ENCODE results near the gene ZNRD2. TPM values are rescaled to one million over a fixed set of nuclear protein-coding genes. Genes with fewer than 3 reads are reported as not detected.
A peak's percentile ranks its signal among the peaks of the same experiment; 100 is the strongest.

ZNRD2 gene
- total RNA-seq, 5 donors from 2014 or later (not counting 1 experiment from before 2014, with no cell fraction given) = 32.5 to 36.9 (median 34.5) TPM

DNA sequence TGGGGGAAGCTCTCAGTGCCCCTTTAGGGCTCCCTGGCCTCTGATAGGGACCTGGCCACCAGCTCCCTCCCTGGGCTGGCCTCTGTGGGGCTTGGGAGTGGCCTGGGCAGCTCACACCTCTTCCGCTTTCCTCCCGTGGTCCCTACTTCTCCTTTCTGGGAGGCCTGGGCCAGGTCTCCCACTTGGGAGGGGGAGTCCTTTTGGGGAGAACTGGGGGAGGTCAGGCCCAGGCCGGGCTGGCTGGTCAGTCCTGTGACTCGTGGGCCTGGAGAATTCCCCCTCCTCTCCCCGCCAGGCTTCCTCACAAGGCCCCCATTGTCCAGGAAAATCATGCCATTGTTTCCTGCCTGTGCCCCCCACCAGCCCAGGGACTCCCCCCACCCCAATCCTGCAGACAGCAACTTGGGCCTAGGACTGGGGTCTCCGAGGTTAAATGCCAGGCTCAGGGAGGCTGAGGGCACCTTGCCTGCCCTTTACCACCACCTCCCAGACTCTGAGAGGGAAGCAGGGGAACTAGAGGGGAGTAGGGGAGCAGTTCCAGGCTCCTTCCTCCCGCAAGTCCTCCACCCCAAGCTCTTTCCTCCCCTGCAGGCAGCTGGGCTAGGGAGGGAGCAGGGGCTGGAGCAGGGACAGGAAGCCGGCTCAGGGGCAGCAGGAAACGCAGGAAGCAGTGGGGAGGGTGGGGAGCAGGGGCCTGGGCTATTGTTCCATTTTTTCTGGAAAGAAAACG is 40.9 kb downstream of the ZNRD2 start:
- Histone ChIP-seq H3K9me3 (no peaks in the 10 kb centered on the region), H3K4me1 (ENCODE audit: control insufficient read depth in 1 of 2, extremely low read depth in 1 of 2, insufficient read depth in 2 of 2, low read length in 2 of 2) (peaks cover 29 to 50% of the 10 kb centered on the region in 2 experiments), H3K4me3 (ENCODE audit: control insufficient read depth in 1 of 2, extremely low read depth in 1 of 2, low read length in 1 of 2) (peak overlapping the region in 1 of 2 donors; percentile 32), H3K36me3 (ENCODE audit: control insufficient read depth in 2 of 2, extremely low read depth in 1 of 2, insufficient read depth in 1 of 2, low read length in 1 of 2) (peaks cover 8 to 39% of the 10 kb centered on the region in 2 donors), H3K27me3 (replicated peaks in 1 of 2; ENCODE audit: control insufficient read depth in 2 of 2, extremely low read depth in 1 of 2, insufficient read depth in 2 of 2, low read length in 1 of 2) (no peaks in the 10 kb centered on the region), H3K27ac (ENCODE audit: low read length) (peak overlapping the region; percentile 74)
- Mint-ChIP-seq H3K27ac (peak overlapping the region; percentile 68 to 93), H3K9me3 (no peaks in the 10 kb centered on the region), H3K36me3 (peaks cover 13% of the 10 kb centered on the region), H3K4me3 (peak overlapping the region; percentile 31 to 93 (median 91)), H3K27me3 (no peaks in the 10 kb centered on the region), H3K4me1 (peaks cover 43 to 52% (median 44%) of the 10 kb centered on the region in 3 donors)
- ATAC-seq (replicated peaks in 1 of 4) = no peak
- ChIA-PET POLR2A (interaction anchor here in 1 of 2 donors (1.0 kb wide), 1 partner anchor 62 kb away, joined by 12 read pairs; no protein-coding TSS in a partner anchor), CTCF (no interaction called here)
- WGBS (ENCODE audit: insufficient coverage) = 41% methylated on average over 4 of the region's 10 CpGs
- DNase-seq = peak in 2 of 35 experiments; percentile 9 to 33

DNA sequence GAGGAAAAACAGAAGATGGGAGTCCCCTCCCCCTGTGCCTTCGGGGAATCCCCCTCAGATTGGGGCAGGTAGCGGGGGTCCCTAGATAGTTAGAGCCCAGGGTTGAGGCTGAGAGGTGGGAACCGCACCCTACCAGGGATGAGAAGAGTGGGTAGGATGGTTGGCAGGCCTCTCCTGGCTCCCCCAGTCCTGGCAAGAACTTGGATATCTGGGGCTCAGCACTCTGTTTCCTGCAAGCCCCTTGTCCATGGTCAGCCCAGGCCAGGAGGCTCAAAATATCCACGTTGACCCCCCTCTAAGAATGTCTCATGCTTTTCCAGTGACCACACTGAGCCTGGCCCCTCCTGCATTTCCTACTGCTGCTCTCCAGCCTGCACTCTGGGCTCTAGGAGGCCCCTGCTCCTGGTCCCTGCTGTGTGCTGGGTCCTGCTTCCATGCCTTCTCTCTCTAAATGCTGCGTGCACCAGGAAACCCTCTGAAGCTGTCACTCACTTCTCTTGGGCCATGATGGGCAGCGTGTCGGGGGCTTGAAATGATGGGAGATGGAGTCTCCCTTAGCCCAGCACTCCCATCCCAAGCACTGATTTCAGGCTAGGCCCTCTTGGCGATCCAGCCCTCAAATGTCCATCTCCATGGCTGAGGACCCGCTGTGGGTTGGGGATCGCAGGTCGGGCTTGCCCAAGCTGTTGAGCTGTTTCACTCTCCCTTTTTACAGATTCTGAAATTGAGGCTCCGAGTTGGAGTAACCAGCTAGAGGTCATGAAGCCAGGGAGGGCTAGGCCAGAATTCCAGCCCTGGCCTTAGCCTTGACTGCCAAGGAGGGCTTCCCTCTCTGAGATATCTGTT is 41.7 kb downstream of the ZNRD2 start:
- Mint-ChIP-seq H3K36me3 (peaks cover 13% of the 10 kb centered on the region), H3K4me1 (peaks cover 50 to 60% (median 52%) of the 10 kb centered on the region in 3 donors), H3K4me3 (peak overlapping the region; percentile 91 to 96 (median 93)), H3K27ac (peak overlapping the region; percentile 93 to 95), H3K9me3 (no peaks in the 10 kb centered on the region), H3K27me3 (no peaks in the 10 kb centered on the region)
- DNase-seq (no peak), ATAC-seq (replicated peaks in 1 of 4) (no peak)
- CTCF ChIA-PET = no interaction called here
- 71% methylated on average over 4 of the region's 12 CpGs for WGBS (ENCODE audit: insufficient coverage)
- H3K27me3 ChIP-seq (replicated peaks in 1 of 2; ENCODE audit: control insufficient read depth in 2 of 2, extremely low read depth in 1 of 2, insufficient read depth in 2 of 2, low read length in 1 of 2) = no peaks in the 10 kb centered on the region
- no peaks in the 10 kb centered on the region for H3K9me3 ChIP-seq
- peak overlapping the region; percentile 94 to 99 for H3K4me3 ChIP-seq (ENCODE audit: control insufficient read depth in 1 of 2, extremely low read depth in 1 of 2, low read length in 1 of 2)
- H3K27ac ChIP-seq (ENCODE audit: low read length) = peak overlapping the region; percentile 74
- peaks cover 36 to 58% of the 10 kb centered on the region in 2 experiments for H3K4me1 ChIP-seq (ENCODE audit: control insufficient read depth in 1 of 2, extremely low read depth in 1 of 2, insufficient read depth in 2 of 2, low read length in 2 of 2)
- POLR2A ChIA-PET = interaction anchor here in 1 of 2 donors (0.6 kb wide), 1 partner anchor 244 kb away, joined by 3 read pairs; no protein-coding TSS in a partner anchor
- H3K36me3 ChIP-seq (ENCODE audit: control insufficient read depth in 2 of 2, extremely low read depth in 1 of 2, insufficient read depth in 1 of 2, low read length in 1 of 2) = peaks cover 8 to 33% of the 10 kb centered on the region in 2 donors

DNA sequence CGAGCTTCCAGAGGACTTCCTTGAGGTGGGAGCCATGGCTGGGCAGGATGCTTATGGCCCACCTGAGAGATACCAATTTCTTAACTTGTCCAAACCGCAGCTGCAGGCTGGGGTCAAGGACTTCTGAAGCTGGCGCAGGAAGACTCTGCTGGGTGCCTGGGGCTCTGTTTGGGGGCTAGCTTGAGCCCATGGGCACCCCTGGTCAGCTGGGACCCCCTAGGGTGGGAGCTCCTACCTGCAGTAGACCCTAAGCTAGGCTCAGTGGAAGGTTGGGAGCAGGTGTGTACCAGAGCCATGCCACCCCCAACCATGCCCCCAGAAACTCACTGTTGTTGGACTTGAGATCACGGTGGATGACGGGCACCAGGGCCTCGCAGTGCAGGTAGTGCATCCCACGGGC is 42.4 kb downstream of the ZNRD2 start:
- Mint-ChIP-seq H3K9me3 (no peaks in the 10 kb centered on the region), H3K27ac (peak overlapping the region; percentile 93 to 95), H3K27me3 (no peaks in the 10 kb centered on the region), H3K36me3 (peaks cover 10% of the 10 kb centered on the region), H3K4me1 (peaks cover 57 to 67% (median 58%) of the 10 kb centered on the region in 3 donors), H3K4me3 (peak overlapping the region; percentile 91 to 96 (median 93))
- no peak for DNase-seq
- no peak for ATAC-seq (replicated peaks in 1 of 4)
- 49% methylated on average over 7 of the region's 7 CpGs for WGBS (ENCODE audit: insufficient coverage)
- Histone ChIP-seq H3K36me3 (ENCODE audit: control insufficient read depth in 2 of 2, extremely low read depth in 1 of 2, insufficient read depth in 1 of 2, low read length in 1 of 2) (peaks cover 5 to 36% of the 10 kb centered on the region in 2 donors), H3K9me3 (no peaks in the 10 kb centered on the region), H3K27me3 (replicated peaks in 1 of 2; ENCODE audit: control insufficient read depth in 2 of 2, extremely low read depth in 1 of 2, insufficient read depth in 2 of 2, low read length in 1 of 2) (no peaks in the 10 kb centered on the region), H3K4me1 (ENCODE audit: control insufficient read depth in 1 of 2, extremely low read depth in 1 of 2, insufficient read depth in 2 of 2, low read length in 2 of 2) (peaks cover 39 to 65% of the 10 kb centered on the region in 2 experiments), H3K4me3 (ENCODE audit: control insufficient read depth in 1 of 2, extremely low read depth in 1 of 2, low read length in 1 of 2) (peak overlapping the region; percentile 94 to 99), H3K27ac (ENCODE audit: low read length) (peak overlapping the region; percentile 99)
- POLR2A ChIA-PET = interaction anchor here in 1 of 2 donors (0.6 kb wide), 1 partner anchor 245 kb away, joined by 3 read pairs; no protein-coding TSS in a partner anchor
- CTCF ChIA-PET = no interaction called here

DNA sequence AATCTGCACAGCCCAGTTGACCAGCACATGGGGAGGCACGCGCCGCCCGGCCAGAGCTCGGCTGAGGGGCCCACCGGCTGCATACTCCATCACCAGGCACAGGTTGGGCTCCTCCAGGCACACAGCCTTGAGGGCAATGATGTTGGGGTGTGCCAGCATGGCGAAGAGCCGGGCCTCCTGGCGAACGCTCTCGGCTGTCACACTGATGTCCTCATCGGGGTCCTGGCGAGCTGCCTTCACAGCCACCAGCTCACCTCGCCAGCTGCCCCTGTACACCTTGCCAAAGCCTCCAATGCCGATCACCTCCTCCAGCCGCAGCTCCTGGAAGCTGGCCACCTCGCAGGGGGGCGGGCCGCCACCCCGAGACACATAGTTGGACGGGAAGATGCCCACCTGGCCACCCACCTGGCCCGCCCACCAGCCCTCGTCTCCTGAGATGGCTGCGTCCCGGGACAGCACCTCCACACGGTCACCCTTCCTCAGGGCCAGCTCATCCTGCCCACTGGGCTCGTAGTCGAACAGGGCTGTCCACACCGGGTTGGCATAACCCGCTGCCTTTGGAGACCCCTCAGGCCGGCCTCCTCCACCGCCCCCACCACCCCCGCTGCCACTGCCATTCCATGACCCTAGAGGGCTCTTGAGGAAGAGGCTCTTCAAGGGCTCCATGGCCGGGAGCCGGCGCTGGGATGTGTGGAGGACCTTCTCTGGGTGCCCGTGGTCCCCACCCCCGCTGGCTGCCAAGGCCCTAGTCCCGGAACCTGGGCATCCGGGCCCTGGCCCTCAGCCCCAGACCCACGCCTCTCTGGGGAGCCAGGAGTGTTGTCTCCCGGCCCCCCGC is 43.0 kb downstream of the ZNRD2 start:
- Histone ChIP-seq H3K9me3 (no peaks in the 10 kb centered on the region), H3K4me3 (ENCODE audit: control insufficient read depth in 1 of 2, extremely low read depth in 1 of 2, low read length in 1 of 2) (peak overlapping the region; percentile 94 to 99), H3K27me3 (replicated peaks in 1 of 2; ENCODE audit: control insufficient read depth in 2 of 2, extremely low read depth in 1 of 2, insufficient read depth in 2 of 2, low read length in 1 of 2) (no peaks in the 10 kb centered on the region), H3K27ac (ENCODE audit: low read length) (peak overlapping the region; percentile 99), H3K4me1 (ENCODE audit: control insufficient read depth in 1 of 2, extremely low read depth in 1 of 2, insufficient read depth in 2 of 2, low read length in 2 of 2) (peaks cover 39 to 70% of the 10 kb centered on the region in 2 experiments), H3K36me3 (ENCODE audit: control insufficient read depth in 2 of 2, extremely low read depth in 1 of 2, insufficient read depth in 1 of 2, low read length in 1 of 2) (peaks cover 10 to 36% of the 10 kb centered on the region in 2 donors)
- ChIA-PET POLR2A (interaction anchor here in 1 of 2 donors (0.6 kb wide), 1 partner anchor 246 kb away, joined by 3 read pairs; no protein-coding TSS in a partner anchor), CTCF (interaction anchor here in 1 of 2 donors (0.6 kb wide), 1 partner anchor 47 kb away, joined by 6 read pairs; no protein-coding TSS in a partner anchor)
- 15% methylated on average over 35 of the region's 43 CpGs for WGBS (ENCODE audit: insufficient coverage)
- DNase-seq (peak in 2 of 35 experiments; percentile 20 to 38), ATAC-seq (replicated peaks in 1 of 4) (no peak)
- H3K27ac Mint-ChIP-seq = peak overlapping the region; percentile 61 to 93
- H3K9me3 Mint-ChIP-seq = no peaks in the 10 kb centered on the region
- no peaks in the 10 kb centered on the region for H3K27me3 Mint-ChIP-seq
- peak overlapping the region; percentile 91 to 96 (median 93) for H3K4me3 Mint-ChIP-seq
- peaks cover 58 to 67% (median 59%) of the 10 kb centered on the region in 3 donors for H3K4me1 Mint-ChIP-seq
- peaks cover 6% of the 10 kb centered on the region for H3K36me3 Mint-ChIP-seq

DNA sequence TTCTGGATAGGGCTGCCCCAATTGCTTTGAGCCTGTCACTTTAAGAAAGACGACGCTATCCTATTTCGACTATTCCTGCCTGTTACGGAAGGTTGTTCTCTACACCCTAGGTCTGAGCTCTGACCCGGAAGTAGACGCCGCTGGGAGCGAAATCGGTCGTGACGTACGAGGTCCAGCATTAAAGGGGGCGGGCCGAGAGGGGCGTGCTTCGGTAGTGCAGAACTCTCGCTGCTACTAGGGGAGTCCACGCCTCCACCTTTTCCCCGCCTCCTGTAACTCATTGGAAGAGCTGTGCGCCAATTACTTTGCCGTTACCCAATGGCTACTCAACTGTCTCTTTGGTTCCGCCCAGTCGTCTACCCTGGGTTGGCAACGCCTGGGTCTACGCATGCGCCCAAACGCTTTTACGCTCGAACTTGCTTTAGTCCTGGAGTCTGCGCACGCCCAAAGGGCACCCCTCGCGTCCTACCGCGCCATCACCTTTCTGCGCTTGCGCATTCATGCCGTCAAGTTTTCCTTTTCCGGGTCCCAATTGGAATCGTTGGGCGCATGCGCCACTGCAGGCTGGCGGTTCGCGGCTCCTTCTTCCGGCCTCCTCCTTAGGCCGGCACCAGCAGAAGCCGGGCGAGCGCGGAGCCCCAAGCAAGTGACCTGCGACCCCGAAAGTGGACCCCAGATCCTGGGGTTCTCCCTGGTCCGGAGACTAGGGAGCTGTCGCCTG is 45.1 kb downstream of the ZNRD2 start, which contains the start of gene PCNX3:
PCNX3 (plus strand) TSS at position 548 of the 721 bp plus-strand sequence. CDS start 536 bp downstream, outside the sequence.
- peak within 1 kb of the TSS; percentile 91 to 96 (median 93) for H3K4me3 Mint-ChIP-seq
- peaks cover 4% of the 10 kb centered on the region for H3K36me3 Mint-ChIP-seq
- DNase-seq (peak; percentile 99 to 100 (median 100)), ATAC-seq (replicated peaks in 1 of 4) (peak; percentile 86 to 90 (median 88))
- no peaks in the 10 kb centered on the region for H3K9me3 Mint-ChIP-seq
- WGBS (ENCODE audit: insufficient coverage) = under 1% methylated on average over 50 of the region's 55 CpGs
- peaks cover 45 to 56% (median 52%) of the 10 kb centered on the region in 3 donors for H3K4me1 Mint-ChIP-seq
- H3K27ac Mint-ChIP-seq = peak within 1 kb of the TSS; percentile 95 to 97
- H3K4me3 ChIP-seq (ENCODE audit: control insufficient read depth in 1 of 2, extremely low read depth in 1 of 2, low read length in 1 of 2) = peak within 1 kb of the TSS; percentile 94 to 99
- ChIA-PET POLR2A (interaction anchor here (0.5 to 1.5 kb wide), 9 partner anchors 23 to 275 kb away, joined by 3 to 9 read pairs (median 4); partner anchors contain the start of genes CCDC85B (in 1 of the 2), FAM89B (in 1 of the 2), MALAT1 (in 1 of the 2) and SIPA1 (in 1 of the 2)), CTCF (interaction anchor here in 1 of 2 donors (0.5 to 1.8 kb wide), 13 partner anchors 23 to 275 kb away, joined by 3 to 11 read pairs (median 4); partner anchors contain the start of genes CCDC85B, CFL1, EHBP1L1 and FIBP)
- no peaks in the 10 kb centered on the region for H3K9me3 ChIP-seq
- peaks cover 39 to 79% of the 10 kb centered on the region in 2 experiments for H3K4me1 ChIP-seq (ENCODE audit: control insufficient read depth in 1 of 2, extremely low read depth in 1 of 2, insufficient read depth in 2 of 2, low read length in 2 of 2)
- peak within 1 kb of the TSS; percentile 99 for H3K27ac ChIP-seq (ENCODE audit: low read length)
- peaks cover 13 to 48% of the 10 kb centered on the region in 2 donors for H3K36me3 ChIP-seq (ENCODE audit: control insufficient read depth in 2 of 2, extremely low read depth in 1 of 2, insufficient read depth in 1 of 2, low read length in 1 of 2)
- no peaks in the 10 kb centered on the region for H3K27me3 Mint-ChIP-seq
- H3K27me3 ChIP-seq (replicated peaks in 1 of 2; ENCODE audit: control insufficient read depth in 2 of 2, extremely low read depth in 1 of 2, insufficient read depth in 2 of 2, low read length in 1 of 2) = no peaks in the 10 kb centered on the region

Measured in T-cell (primary cell).